HCT116 (cell line): ENCODE measurements around the gene PSEN2.

Source experiments
- CBX3 ChIP-seq: IDR thresholded peaks from 2 replicates; pipeline ENCODE4 v1.6.1; 2012; ENCODE audit warnings: low read depth
- CTCF ChIP-seq, 3 experiments: fragments of 200-600 bp in 1 of 3; sonication (generic) in 1 of 3; IDR thresholded peaks in 2 of 3; conservative IDR thresholded peaks in 1 of 3; 2 replicates each; pipeline ENCODE4 v1.5.1; 2012 to 2017; ENCODE audit warnings: low read depth in 2 of 3, low read length in 2 of 3, antibody characterized with exemption in 1 of 3, borderline replicate concordance in 1 of 3, control low read depth in 1 of 3, mild to moderate bottlenecking in 1 of 3, mixed read lengths in 1 of 3, mixed run types in 1 of 3, moderate library complexity in 1 of 3; ENCODE audit not compliant: insufficient read depth in 1 of 3
- EZH2 ChIP-seq: fragments of 200-600 bp; sonication (generic); IDR thresholded peaks from 2 replicates; pipeline ENCODE4 v1.6.1; 2017; ENCODE audit warnings: antibody characterized with exemption, mixed run types
- EZH2phosphoT487 ChIP-seq: fragments of 200-600 bp; IDR thresholded peaks from 2 replicates; pipeline ENCODE4 v1.6.1; 2018; ENCODE audit warnings: antibody characterized with exemption, borderline replicate concordance
- JUND ChIP-seq: IDR thresholded peaks from 2 replicates; pipeline ENCODE4 v1.6.1; 2012
- POLR2A ChIP-seq: IDR thresholded peaks from 2 replicates; pipeline ENCODE4 v1.7.0; 2011; ENCODE audit warnings: borderline replicate concordance; ENCODE audit not compliant: insufficient read depth, insufficient read length; ENCODE audit errors: extremely low read depth
- POLR2AphosphoS5 ChIP-seq: IDR thresholded peaks from 2 replicates; pipeline ENCODE4 v1.6.1; 2011; ENCODE audit warnings: mild to moderate bottlenecking, low read depth, low read length, moderate library complexity
- RAD21 ChIP-seq: IDR thresholded peaks from 2 replicates; pipeline ENCODE4 v1.6.1; 2012; ENCODE audit warnings: low read depth, mild to moderate bottlenecking
- SIN3A ChIP-seq: IDR thresholded peaks from 2 replicates; pipeline ENCODE4 v1.6.1; 2012; ENCODE audit warnings: low read depth
- SP1 ChIP-seq: IDR thresholded peaks from 2 replicates; pipeline ENCODE4 v1.6.1; 2012; ENCODE audit warnings: low read depth
- YY1 ChIP-seq: IDR thresholded peaks from 2 replicates; pipeline ENCODE4 v1.6.1; 2011; ENCODE audit warnings: low read length, low read depth, moderate library complexity, mild to moderate bottlenecking; ENCODE audit not compliant: insufficient replicate concordance; ENCODE audit errors: extremely low read depth
- ZBTB33 ChIP-seq: IDR thresholded peaks from 2 replicates; pipeline ENCODE4 v1.6.1; 2011; ENCODE audit warnings: mild to moderate bottlenecking, low read length, moderate library complexity; ENCODE audit not compliant: insufficient replicate concordance; ENCODE audit errors: extremely low read depth
- ZFX ChIP-seq: fragments of 450-650 bp; IDR thresholded peaks from 2 replicates; pipeline ENCODE4 v1.6.1; 2017
- ZNF274 ChIP-seq: fragments of 200-500 bp; sonication (Bioruptor generic); IDR thresholded peaks from 2 replicates; pipeline ENCODE4 v1.6.1; 2014; ENCODE audit warnings: mild to moderate bottlenecking, low read depth, low read length, inconsistent platforms

- TF ChIP-seq POLR2A (no peak), RAD21 (no peak), CTCF (IDR thresholded peaks at IDR 0.05 in 2 of 3, conservative IDR thresholded peaks at IDR 0.05 in 1 of 3; ENCODE audit: borderline replicate concordance in 1 of 3, insufficient read depth in 1 of 3, low read depth in 2 of 3, low read length in 2 of 3) (no peak), EZH2 (no peak), YY1 (no peak), SIN3A (no peak), ZFX (no peak), POLR2AphosphoS5 (no peak), CBX3 (no peak), EZH2phosphoT487 (no peak), SP1 (no peak), ZBTB33 (no peak), JUND (no peak), ZNF274 (no peak)
Observed at GRCh38 chr1:226921504-226921903, 51.1 kb downstream of the PSEN2 start.
